ENCODE results near the gene HDHD5. TPM values are rescaled to one million over a fixed set of nuclear protein-coding genes. Genes with fewer than 3 reads are reported as not detected.
A peak's percentile ranks its signal among the peaks of the same experiment; 100 is the strongest.

Gene HDHD5
- total and polyA plus RNA-seq, 10 of the 15 experiments (the other 5 are each of a cell fraction or from before 2014, with no cell fraction given), result 1.7 to 68.0 (median 49.9) TPM

- Histone ChIP-seq H3K9ac (ENCODE audit: control insufficient read depth, insufficient read depth, low read length) (no peak overlapping the region), H3K27ac (ENCODE audit: control insufficient read depth, insufficient read depth) (no peak overlapping the region), H2AFZ (ENCODE audit: control insufficient read depth, low read depth, low read length) (no peak overlapping the region), H3K4me3 (peak overlapping the region; percentile 27; the same call in 1 of the 2 replicates), H3K79me2 (ENCODE audit: control insufficient read depth, insufficient read depth, low read length) (no peaks in the 10 kb centered on the region), H3K4me1 (ENCODE audit: control insufficient read depth, insufficient read depth, low read length) (peaks cover 18% of the 10 kb centered on the region), H4K20me1 (ENCODE audit: control insufficient read depth, insufficient read depth) (peaks cover 4% of the 10 kb centered on the region; the same call in 1 of the 2 replicates), H3K27me3 (replicated peaks in 1 of 2; ENCODE audit: control insufficient read depth in 2 of 2, insufficient read depth in 2 of 2, low read length in 1 of 2) (peaks cover 4 to 10% of the 10 kb centered on the region in 2 experiments), H3K4me2 (ENCODE audit: control insufficient read depth, insufficient read depth) (peak overlapping the region; percentile 44), H3K36me3 (ENCODE audit: control insufficient read depth in 2 of 2, insufficient read depth in 2 of 2, low read length in 1 of 2) (no peaks in the 10 kb centered on the region), H3K9me3 (replicated peaks; ENCODE audit: control insufficient read depth, insufficient read depth, low read length) (no peaks in the 10 kb centered on the region)
- TF ChIP-seq NBN (IDR thresholded peaks at IDR 0.05) (no peak), CBX3 (IDR thresholded peaks at IDR 0.05; ENCODE audit: borderline replicate concordance, low read depth) (no peak), KLF5 (IDR thresholded peaks at IDR 0.05; ENCODE audit: partially characterized antibody) (no peak), PAX8 (IDR thresholded peaks at IDR 0.05) (no peak), RELB (IDR thresholded peaks at IDR 0.05; ENCODE audit: low read depth) (no peak), TCF7 (IDR thresholded peaks at IDR 0.05; ENCODE audit: borderline replicate concordance) (no peak)
- peak; percentile 17; the same call in 2 of the 3 replicates for ATAC-seq
- no peak for FAIRE-seq
- intact Hi-C loops (cut with micrococcal nuclease; ENCODE audit: unreplicated experiment), result no loop called here
- ChIA-PET RAD21 (ENCODE audit: unreplicated experiment) (no interaction called here), POLR2A (no interaction called here), CTCF (no interaction called here), SMC1A (ENCODE audit: uncharacterized antibody, unreplicated experiment) (no interaction called here)
- WGBS (ENCODE audit: insufficient coverage, insufficient replicate concordance, low lambda C conversion rate, missing lambda C conversion rate), result 4% methylated on average over 17 of the region's 70 CpGs
- DNase-seq (ENCODE audit: low read depth, low spot score), result no peak
- no TSS peak for BruUV-seq (replicated peaks)
- in situ Hi-C loops (cut with MboI), result no loop called here
These were observed 38.3 kb downstream of the HDHD5 start for GRCh38 chr22:17120711-17121232.

DNA sequence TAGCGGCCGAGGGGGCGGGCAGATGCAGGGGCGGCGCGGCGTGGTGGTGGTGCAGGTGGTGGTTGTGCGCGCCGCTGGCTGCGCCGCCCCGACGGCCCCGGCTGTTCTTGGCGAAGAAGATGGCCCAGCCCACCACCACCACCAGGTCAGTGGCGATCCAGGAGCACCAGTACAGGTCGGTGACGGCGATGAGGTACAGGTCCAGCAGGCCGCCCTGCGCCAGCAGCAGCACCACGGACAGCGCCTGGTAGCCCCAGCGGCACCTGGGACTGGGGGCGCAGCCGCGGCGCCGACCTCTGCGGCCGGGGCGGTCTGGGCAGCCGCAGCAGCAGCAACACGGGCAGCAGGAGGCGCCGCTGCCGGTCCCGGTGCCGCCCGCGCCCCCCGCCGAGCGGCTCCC is 38.8 kb downstream of the HDHD5 start:
- FAIRE-seq (no peak), DNase-seq (ENCODE audit: low read depth, low spot score) (no peak), ATAC-seq (peak; percentile 53)
- no peak overlapping the region for H3K4me3 ChIP-seq
- H3K9ac ChIP-seq (ENCODE audit: control insufficient read depth, insufficient read depth, low read length), result no peak overlapping the region
- peaks cover 18% of the 10 kb centered on the region for H3K4me1 ChIP-seq (ENCODE audit: control insufficient read depth, insufficient read depth, low read length)
- no TSS peak for BruUV-seq (replicated peaks)
- CTCF ChIA-PET, result no interaction called here
- in situ Hi-C loops (cut with MboI), result no loop called here
- SMC1A ChIA-PET (ENCODE audit: uncharacterized antibody, unreplicated experiment), result no interaction called here
- peaks cover 4 to 10% of the 10 kb centered on the region in 2 experiments for H3K27me3 ChIP-seq (replicated peaks in 1 of 2; ENCODE audit: control insufficient read depth in 2 of 2, insufficient read depth in 2 of 2, low read length in 1 of 2)
- H2AFZ ChIP-seq (ENCODE audit: control insufficient read depth, low read depth, low read length), result no peak overlapping the region
- RAD21 ChIA-PET (ENCODE audit: unreplicated experiment), result no interaction called here
- intact Hi-C loops (cut with micrococcal nuclease; ENCODE audit: unreplicated experiment), result no loop called here
- no peak overlapping the region for H3K27ac ChIP-seq (ENCODE audit: control insufficient read depth, insufficient read depth)
- 23% methylated on average over 41 of the region's 45 CpGs for WGBS (ENCODE audit: insufficient coverage, insufficient replicate concordance, low lambda C conversion rate, missing lambda C conversion rate)
- no peaks in the 10 kb centered on the region for H3K79me2 ChIP-seq (ENCODE audit: control insufficient read depth, insufficient read depth, low read length)
- POLR2A ChIA-PET, result no interaction called here
- H3K4me2 ChIP-seq (ENCODE audit: control insufficient read depth, insufficient read depth), result no peak overlapping the region; the same call in 1 of the 2 replicates
- no peaks in the 10 kb centered on the region for H3K9me3 ChIP-seq (replicated peaks; ENCODE audit: control insufficient read depth, insufficient read depth, low read length)
- peaks cover 4% of the 10 kb centered on the region; the same call in 1 of the 2 replicates for H4K20me1 ChIP-seq (ENCODE audit: control insufficient read depth, insufficient read depth)
- H3K36me3 ChIP-seq (ENCODE audit: control insufficient read depth in 2 of 2, insufficient read depth in 2 of 2, low read length in 1 of 2), result no peaks in the 10 kb centered on the region
- TF ChIP-seq POU2F2 (IDR thresholded peaks at IDR 0.05; ENCODE audit: borderline replicate concordance, low read depth, low read length), result no peak
- TF ChIP-seq NFXL1 (IDR thresholded peaks at IDR 0.05; ENCODE audit: borderline replicate concordance), result no peak
- TF ChIP-seq FOXM1 (IDR thresholded peaks at IDR 0.05; ENCODE audit: low read depth, low read length), result no peak
- no peak for TF ChIP-seq MXI1 (IDR thresholded peaks at IDR 0.05; ENCODE audit: low read depth, low read length)
- 0 out of 2 replicates have a peak, but pooled peaks have one; percentile 15 for TF ChIP-seq YY1 (IDR thresholded peaks at IDR 0.05; ENCODE audit: low read depth, low read length)
- TF ChIP-seq STAT3 (IDR thresholded peaks at IDR 0.05; ENCODE audit: low read depth, low read length), result no peak
- no peak for TF ChIP-seq CHD2 (IDR thresholded peaks at IDR 0.05; ENCODE audit: borderline replicate concordance, low read depth, low read length)
- TF ChIP-seq KLF5 (IDR thresholded peaks at IDR 0.05; ENCODE audit: partially characterized antibody), result no peak
- TF ChIP-seq ZSCAN29 (IDR thresholded peaks at IDR 0.05), result no peak
- no peak for TF ChIP-seq IKZF1 (conservative IDR thresholded peaks at IDR 0.05)
- TF ChIP-seq, protein P1, sequence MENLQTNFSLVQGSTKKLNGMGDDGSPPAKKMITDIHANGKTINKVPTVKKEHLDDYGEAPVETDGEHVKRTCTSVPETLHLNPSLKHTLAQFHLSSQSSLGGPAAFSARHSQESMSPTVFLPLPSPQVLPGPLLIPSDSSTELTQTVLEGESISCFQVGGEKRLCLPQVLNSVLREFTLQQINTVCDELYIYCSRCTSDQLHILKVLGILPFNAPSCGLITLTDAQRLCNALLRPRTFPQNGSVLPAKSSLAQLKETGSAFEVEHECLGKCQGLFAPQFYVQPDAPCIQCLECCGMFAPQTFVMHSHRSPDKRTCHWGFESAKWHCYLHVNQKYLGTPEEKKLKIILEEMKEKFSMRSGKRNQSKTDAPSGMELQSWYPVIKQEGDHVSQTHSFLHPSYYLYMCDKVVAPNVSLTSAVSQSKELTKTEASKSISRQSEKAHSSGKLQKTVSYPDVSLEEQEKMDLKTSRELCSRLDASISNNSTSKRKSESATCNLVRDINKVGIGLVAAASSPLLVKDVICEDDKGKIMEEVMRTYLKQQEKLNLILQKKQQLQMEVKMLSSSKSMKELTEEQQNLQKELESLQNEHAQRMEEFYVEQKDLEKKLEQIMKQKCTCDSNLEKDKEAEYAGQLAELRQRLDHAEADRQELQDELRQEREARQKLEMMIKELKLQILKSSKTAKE (IDR thresholded peaks at IDR 0.05; ENCODE audit: low read depth, poor library complexity, severe bottlenecking), result no peak
